ENCODE data around the gene PCDH9. TPM values are rescaled to one million over a fixed set of nuclear protein-coding genes. Genes with fewer than 3 reads are reported as not detected.

PCDH9 gene
- total and polyA plus RNA-seq, 2 of the 4 experiments (the other 2 are of a cell fraction) = 2.2 to 10.2 TPM

GRCh38 chr13:67049744-67050143 lies 180.4 kb downstream of the PCDH9 start:
- 0 out of 2 replicates have a peak overlapping the region, but pooled peaks have one; percentile 30 for H2BK20ac ChIP-seq (ENCODE audit: low read depth, low read length)
- DNase-seq = no peak
- H3K9me3 ChIP-seq (ENCODE audit: control insufficient read depth, insufficient read depth, low read length) = no peaks in the 10 kb centered on the region
- H2AFZ ChIP-seq (replicated peaks; ENCODE audit: low read length, poor library complexity) = no peak overlapping the region
- no peaks in the 10 kb centered on the region for H3K79me1 ChIP-seq (ENCODE audit: low read depth in 1 of 2, low read length in 2 of 2)
- H4K5ac ChIP-seq (ENCODE audit: low read depth, low read length) = peak overlapping the region; percentile 36; the same call in 1 of the 2 replicates
- H3K18ac ChIP-seq (ENCODE audit: low read depth, low read length) = no peak overlapping the region
- in situ Hi-C loops (cut with MboI; ENCODE audit: low sequenced_read_pairs) (no loop called here), dilution Hi-C loops (cut with HindIII; ENCODE audit: low sequenced_read_pairs, unreplicated experiment) (no loop called here), intact Hi-C loops (cut with micrococcal nuclease) (no loop called here)
- H3K23ac ChIP-seq (ENCODE audit: low read depth, low read length) = no peak overlapping the region
- no CpG with 5 or more reads among the region's 1 CpG for WGBS, 2 experiments (ENCODE audit: extremely low coverage in 2 of 2, insufficient read length in 1 of 2)
- no peak overlapping the region for H3K4me2 ChIP-seq (ENCODE audit: low read depth, low read length)
- no peak overlapping the region for H2AK5ac ChIP-seq (ENCODE audit: low read depth, low read length)
- H2BK5ac ChIP-seq (ENCODE audit: low read depth, low read length, poor library complexity, severe bottlenecking) = no peak overlapping the region
- H3K4ac ChIP-seq (ENCODE audit: low read depth, low read length) = no peak overlapping the region
- H3K9me1 ChIP-seq (ENCODE audit: insufficient read depth, low read length) = peaks cover 3% of the 10 kb centered on the region; the same call in 1 of the 2 replicates
- no peak overlapping the region for H3K56ac ChIP-seq (ENCODE audit: extremely low read depth, insufficient read depth, low read length)
- ChIA-PET POLR2A (ENCODE audit: unreplicated experiment) (no interaction called here), CTCF (no interaction called here)
- no peak overlapping the region for H3K4me3 ChIP-seq (ENCODE audit: insufficient read depth, low read depth, low read length)
- no peak overlapping the region for H2BK15ac ChIP-seq (ENCODE audit: low read depth, low read length)
- H3K36me3 ChIP-seq (ENCODE audit: control insufficient read depth, insufficient read depth, low read length) = no peaks in the 10 kb centered on the region
- H2AK9ac ChIP-seq (replicated peaks; ENCODE audit: low read depth, low read length, poor library complexity) = no peak overlapping the region
- no peak overlapping the region for H4K8ac ChIP-seq (ENCODE audit: low read depth in 2 of 2, low read length in 2 of 2)
- no peak for ATAC-seq (ENCODE audit: low read depth)
- no peak overlapping the region for H3K27ac ChIP-seq (ENCODE audit: insufficient read depth, low read length)
- peaks cover 4% of the 10 kb centered on the region for H3K4me1 ChIP-seq (ENCODE audit: control insufficient read depth, insufficient read depth, low read length)
- no peak overlapping the region for H3K9ac ChIP-seq (ENCODE audit: low read depth, low read length)
- H2BK120ac ChIP-seq (ENCODE audit: low read depth, low read length) = no peak overlapping the region
- no TSS peak for BruUV-seq (replicated peaks)
- no peak overlapping the region for H4K91ac ChIP-seq (ENCODE audit: insufficient read depth, low read depth, low read length)
- H4K20me1 ChIP-seq (ENCODE audit: insufficient read depth, low read length) = no peaks in the 10 kb centered on the region
- TF ChIP-seq POLR2A (IDR thresholded peaks at IDR 0.05; ENCODE audit: low read depth, low read length) (no peak), MXI1 (IDR thresholded peaks at IDR 0.05; ENCODE audit: borderline replicate concordance, low read depth, low read length) (no peak), BHLHE40 (IDR thresholded peaks at IDR 0.05; ENCODE audit: low read depth, low read length) (no peak), RAD21 (IDR thresholded peaks at IDR 0.05; ENCODE audit: low read length) (no peak), NFE2L2 (IDR thresholded peaks at IDR 0.05; ENCODE audit: low read depth, low read length) (no peak), RFX5 (IDR thresholded peaks at IDR 0.05; ENCODE audit: low read depth, low read length) (no peak), CTCF (conservative IDR thresholded peaks at IDR 0.05; ENCODE audit: low read depth, low read length) (no peak), FOS (IDR thresholded peaks at IDR 0.05; ENCODE audit: low read depth, low read length) (no peak), MAZ (IDR thresholded peaks at IDR 0.05; ENCODE audit: borderline replicate concordance, low read depth, low read length) (no peak)
- TF ChIP-seq, protein P1, sequence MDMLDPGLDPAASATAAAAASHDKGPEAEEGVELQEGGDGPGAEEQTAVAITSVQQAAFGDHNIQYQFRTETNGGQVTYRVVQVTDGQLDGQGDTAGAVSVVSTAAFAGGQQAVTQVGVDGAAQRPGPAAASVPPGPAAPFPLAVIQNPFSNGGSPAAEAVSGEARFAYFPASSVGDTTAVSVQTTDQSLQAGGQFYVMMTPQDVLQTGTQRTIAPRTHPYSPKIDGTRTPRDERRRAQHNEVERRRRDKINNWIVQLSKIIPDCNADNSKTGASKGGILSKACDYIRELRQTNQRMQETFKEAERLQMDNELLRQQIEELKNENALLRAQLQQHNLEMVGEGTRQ (IDR thresholded peaks at IDR 0.05; ENCODE audit: low read depth, low read length) = no peak
- no peak overlapping the region for H3K14ac ChIP-seq (replicated peaks; ENCODE audit: low read depth, low read length)
- H3K27me3 ChIP-seq (ENCODE audit: control insufficient read depth, insufficient read depth, low read length) = no peaks in the 10 kb centered on the region

Data from IMR-90 (cell line).